GM23338 (cell line): ENCODE measurements around the gene WASF2. TPM values are rescaled to one million over a fixed set of nuclear protein-coding genes. Genes with fewer than 3 reads are reported as not detected.

ENCODE experiments used
- ATAC-seq: fragments of 200-7000 bp; cut with Tn5 transposase; 3 replicates; pipeline ENCODE4 v1.9.1; 2020
- DNase-seq: peaks from one replicate; pipeline ENCODE4 v3.0.0-alpha.2; 2015; ENCODE audit warnings: low spot score
- H2AFZ ChIP-seq: fragments of 200-600 bp; sonication (generic); 2 replicates; pipeline ENCODE4 v1.8.0; 2016; ENCODE audit warnings: antibody characterized with exemption, mild to moderate bottlenecking, moderate library complexity
- H3F3A ChIP-seq: fragments of 200-600 bp; sonication (generic); replicated peaks from 2 replicates; pipeline ENCODE4 v1.8.0; 2017; ENCODE audit warnings: antibody characterized with exemption, mixed run types, low read depth
- H3K27ac ChIP-seq: fragments of 200-600 bp; sonication (generic); 2 replicates; pipeline ENCODE4 v1.6.1; 2016; ENCODE audit warnings: low read depth
- H3K27me3 ChIP-seq: fragments of 200-600 bp; sonication (generic); 2 replicates; pipeline ENCODE4 v1.8.0; 2016; ENCODE audit warnings: mild to moderate bottlenecking, mixed run types, moderate library complexity; ENCODE audit not compliant: insufficient read depth
- H3K36me3 ChIP-seq: fragments of 200-600 bp; sonication (generic); 2 replicates; pipeline ENCODE4 v1.8.0; 2016; ENCODE audit warnings: mild to moderate bottlenecking; ENCODE audit not compliant: insufficient read depth
- H3K4me1 ChIP-seq: fragments of 200-600 bp; sonication (generic); 2 replicates; pipeline ENCODE4 v1.8.0; 2016; ENCODE audit warnings: mild to moderate bottlenecking, moderate library complexity; ENCODE audit not compliant: insufficient read depth
- H3K4me2 ChIP-seq: fragments of 200-600 bp; sonication (generic); 2 replicates; pipeline ENCODE4 v1.7.1; 2017; ENCODE audit warnings: mixed run types
- H3K4me3 ChIP-seq: fragments of 200-600 bp; sonication (generic); 2 replicates; pipeline ENCODE4 v1.6.1; 2016; ENCODE audit warnings: mixed run types
- H3K79me2 ChIP-seq: fragments of 200-600 bp; sonication (generic); replicated peaks from 2 replicates; pipeline ENCODE4 v1.8.0; 2017; ENCODE audit warnings: mild to moderate bottlenecking; ENCODE audit not compliant: insufficient read depth
- H3K9me2 ChIP-seq: fragments of 200-600 bp; sonication (generic); 2 replicates; pipeline ENCODE4 v1.8.0; 2017; ENCODE audit not compliant: insufficient read depth
- H4K20me1 ChIP-seq: fragments of 200-600 bp; sonication (generic); replicated peaks from 2 replicates; pipeline ENCODE4 v1.8.0; 2017; ENCODE audit warnings: mild to moderate bottlenecking; ENCODE audit not compliant: insufficient read depth
- H3K27ac Mint-ChIP-seq: 2 replicates; pipeline ENCODE4 v1.8.0; 2020; ENCODE audit warnings: inconsistent platforms, mild to moderate bottlenecking, moderate library complexity, mixed read lengths
- H3K27me3 Mint-ChIP-seq: 3 replicates; pipeline ENCODE4 v1.8.0; 2022; ENCODE audit warnings: low read depth, mild to moderate bottlenecking, moderate library complexity, mixed read lengths, inconsistent platforms; ENCODE audit not compliant: insufficient read depth, poor library complexity
- H3K36me3 Mint-ChIP-seq: 3 replicates; pipeline ENCODE4 v1.8.0; 2021; ENCODE audit warnings: low read depth, mild to moderate bottlenecking, inconsistent platforms, moderate library complexity, mixed read lengths
- H3K4me1 Mint-ChIP-seq: 3 replicates; pipeline ENCODE4 v1.8.0; 2020; ENCODE audit warnings: mild to moderate bottlenecking, inconsistent platforms, mixed read lengths
- H3K4me3 Mint-ChIP-seq: 3 replicates; pipeline ENCODE4 v1.8.0; 2021; ENCODE audit warnings: moderate library complexity, mild to moderate bottlenecking, inconsistent platforms, mixed read lengths
- H3K9me3 Mint-ChIP-seq: 3 replicates; pipeline ENCODE4 v1.8.0; 2020; ENCODE audit warnings: moderate library complexity, mild to moderate bottlenecking, inconsistent platforms, mixed read lengths
- CREB1 ChIP-seq: fragments of 250-450 bp; sonication (Bioruptor Pico); IDR thresholded peaks from 2 replicates; pipeline ENCODE4 v1.5.0; 2020; ENCODE audit warnings: low read depth, mild to moderate bottlenecking, moderate library complexity
- EZH2 ChIP-seq: fragments of 200-600 bp; sonication (generic); IDR thresholded peaks from one replicate; pipeline ENCODE4 v1.8.0; 2017; ENCODE audit warnings: antibody characterized with exemption, mild to moderate bottlenecking, low read depth; ENCODE audit not compliant: unreplicated experiment
- EZH2phosphoT487 ChIP-seq: fragments of 200-600 bp; sonication (generic); IDR thresholded peaks from one replicate; pipeline ENCODE4 v1.8.1; 2018; ENCODE audit warnings: antibody characterized with exemption; ENCODE audit not compliant: unreplicated experiment
- JUNB ChIP-seq: IDR thresholded peaks from one replicate; pipeline ENCODE4 v1.6.1; 2016; ENCODE audit warnings: antibody characterized with exemption; ENCODE audit not compliant: unreplicated experiment
- NANOG ChIP-seq: IDR thresholded peaks from 2 replicates; pipeline ENCODE4 v1.6.1; 2016; ENCODE audit warnings: antibody characterized with exemption, borderline replicate concordance
- POLR2AphosphoS5 ChIP-seq: IDR thresholded peaks from 2 replicates; pipeline ENCODE4 v1.6.1; 2016; ENCODE audit warnings: antibody characterized with exemption, low read depth
- STAT1 ChIP-seq: IDR thresholded peaks from one replicate; pipeline ENCODE4 v1.6.1; 2016; ENCODE audit warnings: antibody characterized with exemption; ENCODE audit not compliant: unreplicated experiment
- ZNF114 ChIP-seq: fragments of 250-450 bp; sonication (Bioruptor Pico); IDR thresholded peaks from 2 replicates; pipeline ENCODE4 v1.5.0; 2020; ENCODE audit warnings: mild to moderate bottlenecking, moderate library complexity
- ZNF331 ChIP-seq: fragments of 250-450 bp; sonication (Bioruptor Pico); IDR thresholded peaks from 2 replicates; pipeline ENCODE4 v1.5.0; 2020; ENCODE audit warnings: low read depth, mild to moderate bottlenecking, moderate library complexity
- long read RNA-seq: library from polyadenylated mRNA; unstranded; transcript quantifications from one replicate; pipeline ENCODE4 v2.0.0, GENCODE V29; 2020; ENCODE audit not compliant: unreplicated experiment
- polyA plus RNA-seq: library from polyadenylated mRNA; unstranded; fragments of >200 nt; fragmentation: Nextera tagmentation; extraction: Ambion mirVana; gene quantifications from 2 replicates; pipeline ENCODE4 v1.2.1, GENCODE V29; 2016
- total RNA-seq: library from RNA; depleted of rRNA; stranded (reverse); fragments of >200 nt; shearing (Covaris generic); gene quantifications from 2 replicates; pipeline ENCODE4 v1.2.3, GENCODE V29; 2014; rRNA removed
- TF ChIP-seq, protein P1 (sequence below): IDR thresholded peaks from 2 replicates; pipeline ENCODE4 v1.6.1; 2016; ENCODE audit warnings: antibody characterized with exemption
- TF ChIP-seq, protein P2 (sequence below): IDR thresholded peaks from one replicate; pipeline ENCODE4 v1.6.1; 2018; ENCODE audit warnings: antibody characterized with exemption; ENCODE audit not compliant: unreplicated experiment

Gene WASF2, protein sequence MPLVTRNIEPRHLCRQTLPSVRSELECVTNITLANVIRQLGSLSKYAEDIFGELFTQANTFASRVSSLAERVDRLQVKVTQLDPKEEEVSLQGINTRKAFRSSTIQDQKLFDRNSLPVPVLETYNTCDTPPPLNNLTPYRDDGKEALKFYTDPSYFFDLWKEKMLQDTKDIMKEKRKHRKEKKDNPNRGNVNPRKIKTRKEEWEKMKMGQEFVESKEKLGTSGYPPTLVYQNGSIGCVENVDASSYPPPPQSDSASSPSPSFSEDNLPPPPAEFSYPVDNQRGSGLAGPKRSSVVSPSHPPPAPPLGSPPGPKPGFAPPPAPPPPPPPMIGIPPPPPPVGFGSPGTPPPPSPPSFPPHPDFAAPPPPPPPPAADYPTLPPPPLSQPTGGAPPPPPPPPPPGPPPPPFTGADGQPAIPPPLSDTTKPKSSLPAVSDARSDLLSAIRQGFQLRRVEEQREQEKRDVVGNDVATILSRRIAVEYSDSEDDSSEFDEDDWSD
- 37.2 and 40.9 TPM in 2 replicates for total RNA-seq
- 89.5 and 95.6 TPM in 2 replicates for polyA plus RNA-seq
- long read RNA-seq, full-length matches to known transcripts, result 1 of 33 reads
- long read RNA-seq, partial matches to known transcripts, result 20 of 33 reads
- long read RNA-seq, other reads (novel, unspliced or antisense), result 12 of 33 reads

DNA sequence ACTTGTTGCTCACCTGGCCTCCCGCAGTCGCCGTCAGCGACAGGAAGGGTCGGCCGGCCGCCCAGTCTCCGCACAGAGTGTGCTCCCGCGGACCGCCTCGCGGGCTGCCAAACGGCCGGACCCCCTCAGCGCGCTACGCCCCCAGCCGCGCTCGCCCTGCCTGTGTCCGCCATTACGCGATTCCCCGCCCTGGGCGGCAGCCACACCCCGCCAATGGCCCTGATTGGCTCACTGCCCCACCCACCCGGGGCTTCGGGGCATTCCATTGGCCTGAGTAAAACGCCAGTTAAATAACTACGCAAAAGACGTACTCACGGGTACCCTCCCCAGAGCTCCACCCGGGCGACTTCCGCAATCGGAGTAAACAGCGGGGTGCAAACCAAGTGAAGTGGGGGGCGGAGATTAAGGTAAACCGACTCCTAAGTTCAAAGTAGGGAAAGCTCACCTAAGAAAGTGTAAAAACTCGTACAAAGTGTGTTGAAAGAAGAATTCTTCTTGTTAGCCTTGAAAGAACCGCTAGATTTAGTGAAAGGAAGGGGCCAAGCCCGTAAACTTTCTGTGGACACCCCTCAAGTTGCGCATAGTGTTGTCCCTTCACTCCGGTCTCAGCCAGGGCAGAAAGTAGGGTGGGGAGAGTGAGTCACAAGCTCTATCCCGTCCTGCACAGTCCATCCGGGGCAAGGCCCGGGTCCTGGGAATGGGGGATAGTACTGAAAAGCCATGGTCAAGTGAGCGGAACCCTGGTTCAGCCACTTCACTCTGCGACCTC is at the start of gene WASF2:
WASF2 (minus strand) TSS at position 195 of the 769 bp plus-strand sequence. CDS start 61,277 bp downstream, outside the sequence.
- H3K4me3 Mint-ChIP-seq, result peak within 1 kb of the TSS; percentile 88
- peaks cover 13% of the 10 kb centered on the region for H3K4me1 ChIP-seq
- H3K27me3 ChIP-seq, result no peaks in the 10 kb centered on the region
- peak within 1 kb of the TSS; percentile 91 for H3K27ac ChIP-seq
- H3K4me3 ChIP-seq, result peak within 1 kb of the TSS; percentile 87
- DNase-seq (peak; percentile 98), ATAC-seq (peak; percentile 93)
- no peaks in the 10 kb centered on the region for H3K9me2 ChIP-seq
- TF ChIP-seq EZH2phosphoT487 (no peak), STAT1 (no peak), CREB1 (CRISPR knock-in tag) (peak; percentile 60), EZH2 (no peak), POLR2AphosphoS5 (peak; percentile 79), JUNB (no peak), NANOG (no peak)
- no peaks in the 10 kb centered on the region for H3K9me3 Mint-ChIP-seq
- peaks cover 10% of the 10 kb centered on the region for H3K27me3 Mint-ChIP-seq
- H3K36me3 ChIP-seq, result no peaks in the 10 kb centered on the region
- peak within 1 kb of the TSS; percentile 100 for H3K27ac Mint-ChIP-seq
- peak within 1 kb of the TSS; percentile 93 for H3K4me2 ChIP-seq
- peaks cover under 1% of the 10 kb centered on the region; the same call in 1 of the 3 replicates for H3K36me3 Mint-ChIP-seq
- H3K4me1 Mint-ChIP-seq, result peaks cover 36% of the 10 kb centered on the region
- H4K20me1 ChIP-seq, result 0 out of 2 replicates have a peak, but pooled peaks cover 4% of the 10 kb centered on the region
- H2AFZ ChIP-seq, result no peak within 1 kb of the TSS; the same call in 1 of the 2 replicates
- peaks cover 10% of the 10 kb centered on the region for H3F3A ChIP-seq
- H3K79me2 ChIP-seq, result peaks cover 43% of the 10 kb centered on the region

DNA sequence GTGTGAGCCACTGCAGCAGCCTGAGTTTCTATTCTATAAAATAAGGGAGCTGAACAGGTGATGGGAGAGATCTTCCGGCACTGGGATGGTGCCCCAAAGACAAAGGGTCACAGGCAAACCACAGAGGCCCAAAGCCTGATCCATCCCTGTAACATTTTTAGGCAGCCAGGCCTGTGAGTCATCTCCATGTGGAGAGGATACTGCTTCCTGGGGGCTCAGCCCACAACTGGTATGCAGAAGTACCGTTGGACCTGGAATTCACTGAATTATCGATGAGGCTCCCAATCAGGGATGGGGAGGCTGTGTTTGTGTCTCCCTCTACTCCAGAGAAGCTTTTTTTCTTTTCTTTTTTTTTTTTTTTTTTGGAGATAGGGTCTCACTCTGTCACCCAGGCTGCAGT is 48.8 kb upstream of the WASF2 start:
- Histone ChIP-seq H3K4me1 (peaks cover 51% of the 10 kb centered on the region), H3K9me2 (no peaks in the 10 kb centered on the region), H3K27ac (no peak overlapping the region), H3K4me3 (no peak overlapping the region), H3K4me2 (no peak overlapping the region), H3K27me3 (no peaks in the 10 kb centered on the region), H3F3A (0 out of 2 replicates have a peak, but pooled peaks cover 15% of the 10 kb centered on the region), H4K20me1 (no peaks in the 10 kb centered on the region), H3K36me3 (no peaks in the 10 kb centered on the region), H3K79me2 (no peaks in the 10 kb centered on the region), H2AFZ (no peak overlapping the region)
- H3K4me1 Mint-ChIP-seq, result peaks cover 68% of the 10 kb centered on the region
- ATAC-seq (no peak), DNase-seq (no peak)
- H3K4me3 Mint-ChIP-seq, result no peak overlapping the region
- H3K27ac Mint-ChIP-seq, result no peak overlapping the region
- H3K27me3 Mint-ChIP-seq, result peaks cover 26% of the 10 kb centered on the region
- no peaks in the 10 kb centered on the region for H3K9me3 Mint-ChIP-seq
- peaks cover 8% of the 10 kb centered on the region for H3K36me3 Mint-ChIP-seq
- TF ChIP-seq CREB1 (CRISPR knock-in tag), result no peak
- no peak for TF ChIP-seq ZNF114 (CRISPR knock-in tag)
- TF ChIP-seq ZNF331 (CRISPR knock-in tag), result no peak
- TF ChIP-seq, protein P1, sequence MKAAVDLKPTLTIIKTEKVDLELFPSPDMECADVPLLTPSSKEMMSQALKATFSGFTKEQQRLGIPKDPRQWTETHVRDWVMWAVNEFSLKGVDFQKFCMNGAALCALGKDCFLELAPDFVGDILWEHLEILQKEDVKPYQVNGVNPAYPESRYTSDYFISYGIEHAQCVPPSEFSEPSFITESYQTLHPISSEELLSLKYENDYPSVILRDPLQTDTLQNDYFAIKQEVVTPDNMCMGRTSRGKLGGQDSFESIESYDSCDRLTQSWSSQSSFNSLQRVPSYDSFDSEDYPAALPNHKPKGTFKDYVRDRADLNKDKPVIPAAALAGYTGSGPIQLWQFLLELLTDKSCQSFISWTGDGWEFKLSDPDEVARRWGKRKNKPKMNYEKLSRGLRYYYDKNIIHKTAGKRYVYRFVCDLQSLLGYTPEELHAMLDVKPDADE, result no peak
- TF ChIP-seq, protein P2, sequence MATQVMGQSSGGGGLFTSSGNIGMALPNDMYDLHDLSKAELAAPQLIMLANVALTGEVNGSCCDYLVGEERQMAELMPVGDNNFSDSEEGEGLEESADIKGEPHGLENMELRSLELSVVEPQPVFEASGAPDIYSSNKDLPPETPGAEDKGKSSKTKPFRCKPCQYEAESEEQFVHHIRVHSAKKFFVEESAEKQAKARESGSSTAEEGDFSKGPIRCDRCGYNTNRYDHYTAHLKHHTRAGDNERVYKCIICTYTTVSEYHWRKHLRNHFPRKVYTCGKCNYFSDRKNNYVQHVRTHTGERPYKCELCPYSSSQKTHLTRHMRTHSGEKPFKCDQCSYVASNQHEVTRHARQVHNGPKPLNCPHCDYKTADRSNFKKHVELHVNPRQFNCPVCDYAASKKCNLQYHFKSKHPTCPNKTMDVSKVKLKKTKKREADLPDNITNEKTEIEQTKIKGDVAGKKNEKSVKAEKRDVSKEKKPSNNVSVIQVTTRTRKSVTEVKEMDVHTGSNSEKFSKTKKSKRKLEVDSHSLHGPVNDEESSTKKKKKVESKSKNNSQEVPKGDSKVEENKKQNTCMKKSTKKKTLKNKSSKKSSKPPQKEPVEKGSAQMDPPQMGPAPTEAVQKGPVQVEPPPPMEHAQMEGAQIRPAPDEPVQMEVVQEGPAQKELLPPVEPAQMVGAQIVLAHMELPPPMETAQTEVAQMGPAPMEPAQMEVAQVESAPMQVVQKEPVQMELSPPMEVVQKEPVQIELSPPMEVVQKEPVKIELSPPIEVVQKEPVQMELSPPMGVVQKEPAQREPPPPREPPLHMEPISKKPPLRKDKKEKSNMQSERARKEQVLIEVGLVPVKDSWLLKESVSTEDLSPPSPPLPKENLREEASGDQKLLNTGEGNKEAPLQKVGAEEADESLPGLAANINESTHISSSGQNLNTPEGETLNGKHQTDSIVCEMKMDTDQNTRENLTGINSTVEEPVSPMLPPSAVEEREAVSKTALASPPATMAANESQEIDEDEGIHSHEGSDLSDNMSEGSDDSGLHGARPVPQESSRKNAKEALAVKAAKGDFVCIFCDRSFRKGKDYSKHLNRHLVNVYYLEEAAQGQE, result no peak
- TF ChIP-seq POLR2AphosphoS5, result no peak
- TF ChIP-seq EZH2phosphoT487, result no peak
